Measurements from ENCODE around the gene CCDC34.

DNA sequence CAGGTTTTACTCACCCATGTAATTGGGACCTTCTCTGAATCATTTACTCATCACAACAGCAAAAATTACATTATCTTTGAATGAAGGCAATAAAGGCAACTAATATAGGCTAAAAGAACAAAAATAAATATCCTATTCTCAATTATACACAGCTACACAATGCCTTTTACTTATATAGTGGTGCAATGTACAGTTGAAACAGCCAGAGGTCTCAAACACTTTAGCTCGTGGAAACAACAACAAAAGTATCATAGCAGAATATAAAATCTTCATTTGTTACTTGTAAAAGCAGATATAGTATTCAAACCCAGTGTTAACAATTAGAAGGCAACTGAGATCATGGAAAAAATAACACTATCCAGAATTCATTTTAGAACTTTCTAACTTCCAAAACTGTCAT, 20.6 kb upstream of the CCDC34 start:
- TF ChIP-seq, protein P1, sequence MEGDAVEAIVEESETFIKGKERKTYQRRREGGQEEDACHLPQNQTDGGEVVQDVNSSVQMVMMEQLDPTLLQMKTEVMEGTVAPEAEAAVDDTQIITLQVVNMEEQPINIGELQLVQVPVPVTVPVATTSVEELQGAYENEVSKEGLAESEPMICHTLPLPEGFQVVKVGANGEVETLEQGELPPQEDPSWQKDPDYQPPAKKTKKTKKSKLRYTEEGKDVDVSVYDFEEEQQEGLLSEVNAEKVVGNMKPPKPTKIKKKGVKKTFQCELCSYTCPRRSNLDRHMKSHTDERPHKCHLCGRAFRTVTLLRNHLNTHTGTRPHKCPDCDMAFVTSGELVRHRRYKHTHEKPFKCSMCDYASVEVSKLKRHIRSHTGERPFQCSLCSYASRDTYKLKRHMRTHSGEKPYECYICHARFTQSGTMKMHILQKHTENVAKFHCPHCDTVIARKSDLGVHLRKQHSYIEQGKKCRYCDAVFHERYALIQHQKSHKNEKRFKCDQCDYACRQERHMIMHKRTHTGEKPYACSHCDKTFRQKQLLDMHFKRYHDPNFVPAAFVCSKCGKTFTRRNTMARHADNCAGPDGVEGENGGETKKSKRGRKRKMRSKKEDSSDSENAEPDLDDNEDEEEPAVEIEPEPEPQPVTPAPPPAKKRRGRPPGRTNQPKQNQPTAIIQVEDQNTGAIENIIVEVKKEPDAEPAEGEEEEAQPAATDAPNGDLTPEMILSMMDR (IDR thresholded peaks at IDR 0.05): no peak
- no peak for TF ChIP-seq EZH2phosphoT487 (IDR thresholded peaks at IDR 0.05)

All from neural progenitor cell (in vitro differentiated cells).